Naive thymus-derived CD8-positive, alpha-beta T cell (primary cell): Measurements from ENCODE around the gene CADM4. TPM values are rescaled to one million over a fixed set of nuclear protein-coding genes. Genes with fewer than 3 reads are reported as not detected.

ENCODE experiments used
- polyA plus RNA-seq, 3 donors: library from polyadenylated mRNA; unstranded; fragments of 300-500 nt; fragmentation: Illumina TruSeq; gene quantifications; one replicate each; pipeline ENCODE4 v1.2.3, GENCODE V29; 2021
- total RNA-seq, 8 experiments: library from RNA in 2 of 8; stranded (reverse) in 2 of 8; gene quantifications; one replicate each; pipeline ENCODE4 v1.2.3 and lab custom pipeline; 2021 to 2026

CADM4 gene
- total and polyA plus RNA-seq, 5 experiments from 2014 or later: 0.39 to 0.63 TPM; not detected in 3

Other genes with a start within 250 kb of the CADM4 start
- gene TEX101, start 225.0 kb downstream of the CADM4 start, total RNA-seq: not detected
- gene TEX101, start 225.0 kb downstream of the CADM4 start, polyA plus RNA-seq: not detected
- gene LYPD3, start 174.2 kb downstream of the CADM4 start, total RNA-seq: 1 to 10 TPM; 5.4 to 6.1 TPM
- 1 to 10 TPM; 6.2 to 9.3 (median 8.3) TPM for gene LYPD3, start 174.2 kb downstream of the CADM4 start, polyA plus RNA-seq
- gene PHLDB3, start 135.1 kb downstream of the CADM4 start, total RNA-seq: 10 to 100 TPM; 46.0 to 48.6 TPM
- gene PHLDB3, start 135.1 kb downstream of the CADM4 start, polyA plus RNA-seq: 1 to 10 TPM; 3.5 to 7.2 (median 4.5) TPM
- 10 to 100 TPM; 23.9 to 24.8 TPM for gene ETHE1, start 112.6 kb downstream of the CADM4 start, total RNA-seq
- 10 to 100 TPM; 62.0 to 78.7 (median 64.5) TPM for gene ETHE1, start 112.6 kb downstream of the CADM4 start, polyA plus RNA-seq
- gene ZNF575, start 106.7 kb downstream of the CADM4 start, total RNA-seq: 1 to 10 TPM; 5.1 to 5.3 TPM
- gene ZNF575, start 106.7 kb downstream of the CADM4 start, polyA plus RNA-seq: 1 to 10 TPM; 1.7 to 4.1 (median 3.0) TPM
- 10 to 100 TPM; 38.2 to 39.0 TPM for gene XRCC1, start 64.3 kb downstream of the CADM4 start, total RNA-seq
- 10 to 100 TPM; 16.8 to 34.6 (median 33.7) TPM for gene XRCC1, start 64.3 kb downstream of the CADM4 start, polyA plus RNA-seq
- 1 to 10 TPM; 2.5 to 2.7 TPM for gene PINLYP, start 64.0 kb downstream of the CADM4 start, total RNA-seq
- gene PINLYP, start 64.0 kb downstream of the CADM4 start, polyA plus RNA-seq: 1 to 10 TPM in 2 of 3 donors, under 1 TPM in 1; 0.68 to 2.3 (median 1.7) TPM
- 10 to 100 TPM; 14.9 to 15.7 TPM for gene IRGQ, start 43.7 kb downstream of the CADM4 start, total RNA-seq
- 1 to 10 TPM in 1 of 3 donors, under 1 TPM in 2; 0.37 to 1.1 (median 0.82) TPM for gene IRGQ, start 43.7 kb downstream of the CADM4 start, polyA plus RNA-seq
- 10 to 100 TPM; 17.1 to 17.8 TPM for gene ZNF576, start 43.3 kb downstream of the CADM4 start, total RNA-seq
- 10 to 100 TPM in 1 of 3 donors, 1 to 10 TPM in 2; 6.2 to 10.4 (median 9.3) TPM for gene ZNF576, start 43.3 kb downstream of the CADM4 start, polyA plus RNA-seq
- gene SRRM5, start 27.8 kb downstream of the CADM4 start, total RNA-seq: 1 to 10 TPM; 1.4 TPM
- gene SRRM5, start 27.8 kb downstream of the CADM4 start, polyA plus RNA-seq: under 1 TPM in 2 of 3 donors, not detected in 1; 0.08 to 0.94 TPM
- gene ZNF428, start 20.2 kb downstream of the CADM4 start, total RNA-seq: 10 to 100 TPM; 31.2 to 31.6 TPM
- 10 to 100 TPM; 16.5 to 20.6 (median 18.3) TPM for gene ZNF428, start 20.2 kb downstream of the CADM4 start, polyA plus RNA-seq
- 1 to 10 TPM; 1.3 to 1.7 TPM for gene PLAUR, start 30.3 kb upstream of the CADM4 start, total RNA-seq
- 1 to 10 TPM in 1 of 3 donors, under 1 TPM in 1, not detected in 1; 0.71 to 1.6 TPM for gene PLAUR, start 30.3 kb upstream of the CADM4 start, polyA plus RNA-seq
- gene IRGC, start 76.2 kb upstream of the CADM4 start, total RNA-seq: not detected
- gene IRGC, start 76.2 kb upstream of the CADM4 start, polyA plus RNA-seq: not detected
- gene SMG9, start 115.1 kb upstream of the CADM4 start, total RNA-seq: 10 to 100 TPM; 48.9 to 51.9 TPM
- 1 to 10 TPM; 3.4 to 8.3 (median 8.3) TPM for gene SMG9, start 115.1 kb upstream of the CADM4 start, polyA plus RNA-seq
- 100 to 1,000 TPM in 1 of 2 experiments, 10 to 100 TPM in 1; 92.9 to 103 TPM for gene KCNN4, start 141.1 kb upstream of the CADM4 start, total RNA-seq
- gene KCNN4, start 141.1 kb upstream of the CADM4 start, polyA plus RNA-seq: 10 to 100 TPM in 2 of 3 donors, 1 to 10 TPM in 1; 7.6 to 28.6 (median 11.7) TPM
- under 1 TPM; 0.60 to 0.69 TPM for gene LYPD5, start 162.6 kb upstream of the CADM4 start, total RNA-seq
- gene LYPD5, start 162.6 kb upstream of the CADM4 start, polyA plus RNA-seq: under 1 TPM in 2 of 3 donors, not detected in 1; 0.07 to 0.72 TPM
- 10 to 100 TPM; 24.2 to 25.8 TPM for gene ZNF283, start 187.5 kb upstream of the CADM4 start, total RNA-seq
- gene ZNF283, start 187.5 kb upstream of the CADM4 start, polyA plus RNA-seq: 1 to 10 TPM; 3.3 to 4.3 (median 3.7) TPM
- 1 to 10 TPM; 8.5 to 9.5 TPM for gene ZNF404, start 244.1 kb upstream of the CADM4 start, total RNA-seq
- 1 to 10 TPM; 1.8 to 4.1 (median 2.8) TPM for gene ZNF404, start 244.1 kb upstream of the CADM4 start, polyA plus RNA-seq